ENCODE results near the gene POLG2.
"Not testable (repeated sequence)": the region's sequence is repeated elsewhere in the genome, so short reads cannot be mapped to it uniquely, and the experiment has no call there.

Gene POLG2

DNA sequence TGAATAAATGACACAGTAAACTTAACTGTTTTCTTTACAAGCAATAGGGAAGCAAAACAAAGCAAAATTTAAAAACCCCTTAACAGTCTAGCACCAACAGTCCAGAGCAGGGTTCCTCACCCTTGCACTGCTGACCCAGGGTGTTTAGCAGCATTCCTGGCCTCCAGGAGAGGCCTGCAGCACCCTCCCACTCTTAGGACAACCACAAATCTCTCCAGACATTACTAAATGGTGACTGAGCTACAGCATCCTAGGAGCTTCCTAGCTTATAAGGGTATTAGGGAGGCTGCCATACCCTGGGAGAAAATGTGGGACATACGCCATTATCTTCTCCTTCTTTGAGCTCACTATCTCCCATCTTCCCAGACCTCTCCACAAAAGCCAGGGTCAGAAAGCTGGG, 15.9 kb downstream of the POLG2 start:
- no peak for DNase-seq

DNA sequence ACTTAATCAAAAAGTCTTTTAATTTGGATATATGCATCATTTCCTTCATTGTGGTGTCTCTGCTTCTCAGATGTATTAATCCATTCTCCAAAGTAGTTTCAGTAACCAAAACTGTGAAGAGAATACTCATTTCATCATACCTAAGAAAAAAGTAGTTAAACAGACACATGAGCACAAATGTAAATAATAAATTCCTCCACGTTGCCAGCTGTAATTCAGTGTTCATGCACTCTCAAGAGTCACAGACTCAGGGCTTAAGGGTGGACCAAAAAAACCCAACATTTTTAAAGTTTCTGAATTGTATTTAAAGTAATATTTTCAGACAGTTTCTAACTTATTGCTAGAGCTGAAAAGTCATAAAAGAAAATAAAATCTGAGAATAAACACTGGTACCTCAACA, 19.0 kb downstream of the POLG2 start:
- DNase-seq, result no peak

DNA sequence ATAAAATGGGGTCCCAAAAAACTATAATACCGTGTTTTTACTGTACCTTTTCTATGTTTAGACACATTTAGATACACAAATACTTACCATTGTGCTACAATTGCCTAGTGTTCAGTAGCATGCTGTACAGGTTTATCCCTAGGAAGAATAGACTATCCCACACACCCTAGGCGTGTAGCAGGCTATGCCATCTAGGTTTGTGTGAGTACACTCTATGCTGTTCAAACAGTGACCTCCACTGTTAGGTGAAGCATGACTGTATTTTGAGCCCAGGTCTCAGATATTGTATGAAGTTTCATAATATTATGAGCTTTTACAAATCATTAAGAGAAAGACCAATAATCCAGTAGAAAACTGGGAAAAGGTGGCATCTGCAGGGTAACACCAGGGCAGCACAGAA, 24.3 kb downstream of the POLG2 start:
- DNase-seq, result no peak

DNA sequence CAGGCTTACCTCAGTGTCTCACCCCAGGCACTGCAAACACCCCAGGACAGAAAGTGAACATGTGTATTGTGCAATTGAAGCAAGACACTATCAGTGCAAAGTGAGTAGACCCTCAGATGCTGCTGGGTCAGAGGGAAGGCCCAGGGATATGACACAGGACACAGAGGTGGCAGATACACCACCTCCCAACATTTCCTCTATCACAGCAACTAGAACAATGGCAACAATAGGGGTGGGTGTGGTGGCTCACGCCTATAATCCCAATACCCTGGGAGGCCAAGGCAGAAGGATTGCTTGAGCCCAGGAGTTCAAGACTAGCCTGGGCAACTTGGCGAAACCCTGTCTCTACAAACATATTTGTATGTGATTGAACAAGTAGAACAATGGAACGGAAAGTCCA, 25.4 kb downstream of the POLG2 start:
- DNase-seq, result no peak

DNA sequence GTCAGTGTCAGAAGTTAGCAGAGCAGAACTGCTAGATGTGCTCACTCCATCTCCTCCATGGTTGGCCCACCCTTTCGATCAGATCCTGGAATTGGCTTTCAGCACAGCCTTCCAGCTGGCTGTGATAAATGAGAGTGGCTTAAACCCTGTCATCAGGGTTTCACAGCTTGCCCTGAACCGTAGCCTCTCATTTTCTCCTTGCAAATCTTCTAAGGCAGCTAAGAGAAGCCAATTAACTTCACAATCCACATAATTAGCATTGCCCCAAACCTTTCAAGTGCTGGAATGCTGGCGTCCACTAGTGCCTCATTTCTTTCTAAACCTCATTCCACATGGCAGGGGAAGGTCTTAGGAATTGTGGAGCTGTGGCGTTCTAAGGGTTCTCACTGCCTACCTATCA, 26.2 kb downstream of the POLG2 start:
- no peak for DNase-seq

DNA sequence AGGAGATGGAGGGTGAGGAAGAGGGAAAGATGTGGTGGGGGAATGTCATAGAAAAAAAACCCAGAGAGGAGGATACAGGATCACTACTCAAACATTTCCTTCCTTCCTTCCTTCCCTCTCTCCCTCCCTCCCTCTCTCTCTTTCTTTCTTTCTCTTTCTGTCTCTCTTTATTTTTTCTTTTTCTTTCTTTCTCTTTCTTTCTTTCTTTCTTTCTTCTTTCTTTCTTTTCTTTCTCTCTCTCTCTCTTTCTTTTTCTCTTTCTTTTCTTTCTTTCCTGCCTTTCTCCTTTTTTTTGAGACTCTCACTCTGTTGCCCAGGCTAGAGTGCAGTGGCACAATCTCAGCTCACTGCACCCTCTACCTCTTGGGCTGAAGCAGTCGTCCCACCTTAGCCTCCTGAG, 30.0 kb downstream of the POLG2 start:
- DNase-seq, result not testable (repeated sequence)

DNA sequence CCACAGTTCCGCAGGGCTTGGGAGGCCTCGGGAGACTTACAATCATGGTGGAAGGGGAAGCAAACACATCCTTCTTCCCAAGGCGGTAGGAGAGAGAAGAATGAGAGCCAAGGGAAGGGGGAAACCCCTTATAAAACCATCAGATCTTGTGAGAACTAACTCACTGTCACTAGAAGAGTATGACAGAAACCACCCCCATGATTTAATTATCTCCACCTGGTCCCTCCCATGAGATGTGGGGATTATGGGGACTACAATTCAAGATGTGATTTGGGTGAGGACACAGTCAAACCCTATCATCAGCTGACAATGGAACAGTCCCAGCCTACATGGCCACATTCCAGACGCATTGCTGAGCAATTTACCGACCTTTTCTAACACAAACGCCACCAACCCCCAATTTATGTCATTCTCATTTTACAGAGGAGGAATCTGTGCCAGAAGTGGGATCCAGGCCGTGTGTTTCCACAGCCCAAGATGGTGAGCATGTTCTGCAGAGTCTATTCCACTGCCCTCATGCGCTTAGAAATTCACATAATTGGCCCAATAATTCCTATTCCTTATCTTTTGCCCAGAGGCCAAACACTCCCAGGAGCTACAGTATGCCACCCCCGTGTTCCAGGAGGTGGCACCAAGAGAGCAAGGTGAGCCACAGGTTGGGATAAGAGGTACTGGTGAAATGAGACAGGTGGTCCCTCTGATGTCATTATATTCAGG, 30.7 kb downstream of the POLG2 start:
- DNase-seq, result no peak

DNA sequence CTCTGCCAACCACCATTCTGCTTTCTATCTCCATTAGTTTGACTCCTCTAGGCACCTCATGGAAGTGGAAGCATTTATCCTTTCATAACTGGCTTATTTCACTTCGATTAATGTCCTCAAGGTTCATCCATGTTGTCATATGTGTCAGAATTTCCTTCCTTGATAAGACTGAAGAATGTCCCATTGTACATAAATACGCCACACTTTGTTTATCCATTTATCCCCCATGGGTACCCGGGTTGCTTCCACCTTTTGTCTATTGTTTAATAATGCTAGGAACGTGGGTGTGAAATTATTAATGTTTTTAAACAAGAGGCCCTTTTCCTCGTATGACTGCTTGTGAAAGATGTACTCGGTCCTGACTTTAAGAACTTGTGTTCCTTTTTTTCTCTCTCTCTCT, 35.1 kb downstream of the POLG2 start:
- DNase-seq, result no peak

DNA sequence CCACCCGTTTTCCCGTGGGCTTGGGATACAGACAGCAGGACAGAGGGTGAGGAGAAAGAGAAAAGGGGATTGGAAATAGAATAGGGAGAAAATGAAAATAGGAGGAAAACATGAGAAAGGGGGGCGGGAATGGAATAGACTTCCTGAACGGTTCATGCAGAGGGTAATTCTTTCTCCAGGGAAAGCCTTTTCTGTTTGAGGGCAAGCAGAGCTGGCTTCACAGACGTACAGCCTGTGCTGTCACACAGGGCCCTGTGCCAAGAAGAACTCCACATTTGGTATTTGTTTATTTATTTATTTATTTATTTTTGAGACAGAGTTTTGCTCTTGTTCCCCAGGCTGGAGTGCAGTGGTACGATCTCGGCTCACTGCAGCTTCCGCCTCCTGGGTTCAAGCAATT, 35.9 kb downstream of the POLG2 start:
- DNase-seq, result no peak

DNA sequence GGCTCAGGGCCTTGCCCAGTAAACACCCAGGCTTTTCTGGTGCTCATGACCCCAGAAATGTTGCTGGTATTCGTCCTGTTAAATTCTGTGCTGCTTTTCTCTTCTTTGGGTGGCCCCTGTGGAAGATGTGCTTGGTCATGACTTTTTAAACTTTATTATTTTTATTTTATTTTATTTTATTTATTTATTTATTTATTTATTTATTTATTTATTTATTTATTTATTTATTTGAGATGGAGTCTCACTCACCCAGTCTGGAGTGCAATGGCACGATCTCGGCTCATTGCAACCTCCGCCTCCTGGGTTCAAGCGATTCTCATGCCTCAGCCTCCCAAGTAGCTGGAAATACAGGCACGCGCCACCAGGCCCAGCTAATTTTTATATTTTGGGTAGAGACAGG, 37.0 kb downstream of the POLG2 start:
- DNase-seq, result not testable (repeated sequence)

DNA sequence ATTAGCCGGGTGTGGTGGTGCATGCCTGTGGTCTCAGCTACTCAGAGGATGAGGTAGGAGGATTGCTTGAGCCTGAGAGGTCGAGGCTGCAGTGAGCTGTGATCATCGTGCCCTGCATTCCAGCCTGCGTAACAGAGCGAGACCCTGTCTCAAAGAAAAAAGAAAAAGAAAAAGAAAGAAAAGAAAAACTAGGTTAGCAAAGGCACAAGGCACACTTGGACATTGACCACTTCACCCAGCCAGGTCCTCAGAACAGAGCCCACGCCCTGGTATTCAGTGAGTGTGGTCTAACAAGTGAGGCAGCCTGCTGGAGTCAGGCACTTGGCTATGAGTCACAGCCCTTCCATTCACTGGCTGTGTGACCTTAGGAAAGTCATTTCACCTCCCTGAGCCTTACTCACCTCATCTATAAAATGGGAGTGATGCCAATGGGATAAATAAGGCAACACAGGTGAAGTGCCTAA, 37.5 kb downstream of the POLG2 start:
- no peak for DNase-seq

DNA sequence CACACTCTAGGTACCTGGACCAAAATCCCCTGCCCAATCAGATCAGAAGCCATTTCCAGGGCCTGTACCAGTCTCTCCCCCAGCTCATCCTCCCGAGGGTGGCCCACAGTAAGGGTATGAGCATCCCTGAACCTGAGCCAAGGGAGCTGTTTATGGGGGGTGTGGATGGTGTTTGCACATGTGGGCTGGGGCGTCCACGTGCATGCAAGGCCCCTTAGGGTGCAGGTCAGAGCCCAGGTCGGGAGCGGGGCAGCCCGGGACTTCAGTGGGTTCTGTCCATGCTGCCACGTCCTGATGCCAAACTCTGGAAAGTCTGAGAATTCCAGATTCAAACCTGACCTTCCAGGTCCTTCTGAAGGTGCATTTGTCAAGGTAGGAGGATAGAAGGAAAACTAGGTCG, 38.1 kb downstream of the POLG2 start:
- DNase-seq, result no peak

DNA sequence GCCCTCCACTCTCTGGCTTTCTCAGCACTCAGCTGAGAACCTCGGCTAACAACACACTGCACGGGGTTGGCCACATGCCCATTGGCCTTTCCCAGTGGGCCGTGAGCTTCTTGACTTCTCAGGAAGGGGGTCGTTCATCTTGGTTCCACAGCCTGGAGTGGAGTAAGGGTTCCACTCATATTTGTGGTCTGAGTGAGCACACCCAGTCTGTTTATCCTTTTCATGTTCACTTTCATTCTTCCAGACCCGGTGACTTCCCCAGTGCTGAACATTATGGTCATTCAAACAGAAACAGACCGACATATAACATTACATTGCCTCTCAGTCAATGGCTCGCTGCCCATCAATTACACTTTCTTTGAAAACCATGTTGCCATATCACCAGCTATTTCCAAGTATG, 39.7 kb downstream of the POLG2 start:
- DNase-seq, result no peak

DNA sequence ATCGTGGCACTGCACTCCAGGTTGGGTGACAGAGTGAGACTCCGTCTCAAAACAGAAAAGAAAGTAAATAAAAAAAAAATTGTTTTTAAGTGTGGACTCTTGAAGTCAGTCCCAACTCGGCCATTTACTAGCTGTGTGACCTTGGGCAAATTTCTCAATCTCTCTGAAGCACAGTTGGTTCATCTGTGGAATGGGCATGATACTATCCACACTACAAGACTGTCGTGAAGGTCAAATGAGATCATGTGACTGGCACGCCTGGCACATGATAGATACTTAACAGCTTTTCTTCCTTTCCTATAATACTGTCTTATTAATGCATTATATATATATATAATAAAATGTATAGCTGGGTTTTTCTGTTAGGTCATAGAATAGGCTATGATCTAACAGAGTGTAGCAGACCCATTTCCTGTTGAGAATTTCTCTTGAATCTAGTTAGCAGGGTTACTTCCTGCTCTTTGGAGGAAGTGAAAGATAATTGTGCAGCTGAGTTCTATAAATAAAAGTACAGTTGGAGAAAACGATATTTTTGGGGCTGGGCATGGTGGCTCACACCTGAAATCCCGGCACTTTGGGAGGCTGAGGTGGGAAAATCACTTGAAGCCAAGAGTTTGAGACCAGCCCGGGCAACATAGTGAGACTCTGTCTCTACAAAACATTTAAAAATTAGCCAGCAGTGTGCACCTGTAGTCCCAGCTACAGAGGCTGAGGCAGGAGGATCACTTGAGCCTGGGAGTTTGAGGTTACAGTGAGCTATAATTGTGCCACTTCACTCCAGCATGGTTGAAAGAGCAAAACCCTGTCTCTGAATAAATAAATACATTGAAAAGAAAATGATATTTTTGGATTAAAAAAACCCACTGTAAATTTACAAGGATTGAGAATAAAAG, 40.6 kb downstream of the POLG2 start:
- DNase-seq, result peak; percentile 23

DNA sequence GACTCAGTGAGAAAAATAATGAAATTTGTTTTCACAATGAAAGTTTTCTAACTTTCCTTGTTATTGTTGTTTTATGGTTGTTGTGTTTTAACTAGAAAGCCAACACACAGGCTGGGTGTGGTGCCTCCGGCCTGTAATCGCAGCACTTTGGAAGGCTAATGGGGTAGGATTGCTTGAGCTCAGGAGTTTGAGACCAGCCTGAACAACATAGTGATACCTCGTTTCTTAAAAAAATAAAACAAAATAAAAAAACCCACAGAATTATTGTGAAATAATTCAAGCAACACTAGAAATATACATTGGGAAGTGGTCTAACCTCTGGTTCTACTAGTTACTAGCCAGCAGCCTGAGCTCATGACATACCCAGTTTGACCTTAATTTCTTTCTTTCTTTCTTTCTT, 47.3 kb downstream of the POLG2 start:
- DNase-seq, result no peak

DNA sequence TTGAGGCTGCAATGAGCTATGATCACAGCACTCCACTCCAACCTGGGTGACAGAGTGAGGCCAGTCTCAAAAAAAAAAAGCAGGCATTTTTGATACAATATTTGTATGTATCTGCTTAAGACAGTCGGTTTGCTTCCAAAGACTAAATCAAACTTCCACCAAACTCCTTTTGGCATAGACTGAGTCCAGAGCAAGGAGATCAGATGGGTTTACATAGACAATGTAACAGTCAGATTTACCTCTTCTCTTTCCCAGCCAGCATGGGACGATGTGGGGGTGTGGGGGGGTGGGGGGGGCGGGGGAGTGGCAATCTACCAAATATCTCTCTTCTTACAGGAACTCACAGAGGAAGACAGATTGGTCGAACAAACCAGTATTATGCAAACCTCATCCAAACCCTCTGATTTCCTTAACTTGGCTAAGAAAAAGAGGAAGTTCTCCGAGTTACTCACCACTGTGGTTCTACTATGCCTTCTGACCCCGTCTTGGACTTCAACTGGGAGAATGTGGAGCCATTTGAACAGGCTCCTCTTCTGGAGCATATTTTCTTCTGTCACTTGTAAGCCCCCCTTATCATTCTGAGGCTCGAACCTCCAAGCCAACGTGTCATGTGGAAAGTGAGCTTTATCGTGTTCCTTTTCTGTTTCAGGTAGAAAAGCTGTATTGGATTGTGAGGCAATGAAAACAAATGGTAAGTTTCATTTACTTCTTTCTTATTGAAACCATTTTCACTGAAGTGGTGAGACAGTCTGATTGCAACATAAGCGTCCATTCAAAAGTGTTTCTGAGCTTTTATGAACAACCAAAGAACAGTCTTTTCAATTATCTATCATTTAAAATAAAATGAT, 48.0 kb downstream of the POLG2 start, which contains the start of gene MILR1:
TSS of gene MILR1 (plus strand) at position 451 of the 848 bp plus-strand sequence. CDS start at position 505, 54 bp downstream.
- peak; percentile 19 for DNase-seq

DNA sequence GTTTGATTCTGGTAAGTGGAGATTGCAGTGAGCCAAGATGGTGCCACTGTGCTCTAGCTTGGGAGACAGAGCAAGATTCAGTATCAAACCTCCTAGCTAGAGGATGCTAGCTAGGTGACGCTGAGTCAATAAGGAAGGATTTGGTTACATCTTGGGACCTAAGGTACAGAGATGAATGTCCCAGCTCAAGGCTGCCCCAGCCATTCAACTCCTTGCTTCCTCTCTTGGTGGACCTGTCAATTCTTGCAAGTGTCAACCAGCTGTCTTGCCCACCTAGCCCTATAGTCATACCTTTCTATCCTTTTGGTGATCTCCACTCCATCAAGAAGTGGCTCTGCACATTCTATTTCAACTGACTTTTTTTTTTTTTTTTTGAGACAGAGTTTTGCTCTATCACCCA, 49.3 kb downstream of the POLG2 start:
- DNase-seq, result no peak

DNA sequence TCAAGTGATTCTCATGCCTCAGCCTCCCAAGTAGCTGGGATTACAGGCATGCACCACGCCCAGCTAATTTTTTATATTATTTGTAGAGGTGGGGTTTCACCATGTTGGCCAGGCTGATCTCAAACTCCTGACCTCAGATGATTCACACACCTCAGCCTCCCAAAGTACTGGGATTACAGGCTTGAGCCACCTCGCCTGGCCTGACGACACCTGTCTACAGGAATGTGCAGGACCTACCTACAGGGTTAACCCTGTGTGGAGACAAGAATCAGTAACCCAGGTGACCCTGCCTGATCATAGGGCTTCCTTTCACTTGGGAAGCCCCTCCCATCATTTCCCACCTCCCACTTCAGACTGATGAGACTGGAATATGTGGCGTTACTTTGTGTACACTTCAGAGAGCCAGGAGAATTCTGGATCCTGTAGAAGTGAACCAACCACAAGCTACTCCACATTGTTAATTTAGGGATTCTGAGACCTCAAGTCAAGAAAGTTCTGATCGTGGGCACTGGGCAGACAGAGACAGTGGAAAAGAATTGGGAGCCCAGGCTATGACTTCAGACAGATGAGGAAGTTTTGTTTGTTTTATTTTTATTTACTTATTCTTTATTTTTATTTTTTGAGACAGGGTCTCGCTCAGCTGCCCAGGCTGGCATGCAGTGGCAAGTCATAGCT, 53.6 kb downstream of the POLG2 start:
- DNase-seq, result no peak

DNA sequence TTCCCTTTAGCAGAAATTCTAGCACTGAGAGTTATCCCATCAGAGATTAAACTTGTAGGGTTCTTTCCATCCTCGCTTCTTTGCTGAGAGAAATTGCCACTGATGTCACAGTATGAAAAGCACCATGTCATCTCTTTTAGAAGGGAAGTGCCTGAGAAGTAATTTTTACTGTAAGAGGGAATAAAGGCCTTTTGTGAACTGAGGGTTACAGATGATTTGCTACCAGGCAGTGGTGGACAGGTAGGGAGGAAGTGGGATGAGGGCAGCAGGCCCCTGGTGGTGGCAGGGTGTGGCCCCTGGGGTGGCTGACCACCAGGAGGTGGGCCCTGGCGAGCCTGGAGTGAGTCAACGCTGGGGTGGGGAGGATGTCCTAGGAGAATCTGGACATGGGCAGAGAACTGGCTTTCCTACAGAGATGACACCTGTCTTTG, 54.3 kb downstream of the POLG2 start:
- peak; percentile 9 for DNase-seq

DNA sequence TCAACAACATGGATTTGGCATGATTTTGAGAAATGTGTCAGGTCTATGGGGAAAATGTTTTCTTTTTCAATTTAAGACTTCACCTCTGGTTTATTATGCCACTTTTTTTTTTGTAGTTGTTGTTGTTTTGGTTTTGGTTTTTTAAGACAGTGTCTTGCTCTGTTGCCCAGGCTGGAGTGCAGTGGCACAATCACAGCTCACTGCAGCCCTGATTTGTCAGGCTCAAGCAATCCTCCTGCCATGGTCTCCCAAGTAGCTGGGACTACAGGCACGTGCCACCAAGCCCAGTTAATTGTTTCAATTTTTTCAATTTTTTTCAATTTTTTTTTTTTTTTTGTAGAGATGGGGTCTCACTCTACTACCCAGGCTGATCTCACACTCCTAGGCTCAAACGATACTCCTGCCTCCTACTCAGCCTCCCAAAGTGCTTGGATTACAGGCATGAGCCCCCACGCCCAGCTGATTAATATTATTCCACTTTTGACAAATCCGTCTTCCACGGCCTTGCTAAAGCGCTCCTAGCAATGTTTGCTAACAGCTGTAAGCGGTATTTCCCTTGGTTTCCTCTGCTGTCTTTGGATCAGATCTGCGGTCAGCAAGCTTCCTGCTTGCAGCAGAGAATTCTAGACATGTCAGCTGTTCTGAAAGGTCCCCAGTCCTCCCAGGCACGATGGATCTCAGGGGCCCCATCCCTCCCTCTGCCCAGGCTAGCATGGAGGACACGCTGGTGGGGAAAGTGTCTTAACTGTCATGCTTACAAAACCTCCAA, 54.9 kb downstream of the POLG2 start:
- DNase-seq, result peak; percentile 46

DNA sequence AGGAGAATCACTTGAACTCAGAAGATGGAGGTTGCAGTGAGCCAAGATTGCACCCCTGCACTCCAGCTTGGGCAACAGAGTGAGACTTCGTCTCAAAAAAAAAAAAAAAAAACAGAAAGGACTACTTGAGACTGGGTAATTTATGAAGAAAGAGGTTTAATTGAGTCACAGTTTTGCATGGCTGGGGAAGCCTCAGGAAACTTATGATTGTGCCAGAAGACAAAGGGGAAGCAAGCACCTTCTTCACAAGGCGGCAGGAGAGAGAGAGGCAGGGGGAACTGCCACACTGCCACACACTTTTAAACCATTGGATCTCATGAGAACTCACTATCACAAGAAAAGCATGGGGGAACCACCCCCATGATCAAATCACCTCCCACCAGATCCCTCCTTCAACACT, 56.9 kb downstream of the POLG2 start:
- no peak for DNase-seq

DNA sequence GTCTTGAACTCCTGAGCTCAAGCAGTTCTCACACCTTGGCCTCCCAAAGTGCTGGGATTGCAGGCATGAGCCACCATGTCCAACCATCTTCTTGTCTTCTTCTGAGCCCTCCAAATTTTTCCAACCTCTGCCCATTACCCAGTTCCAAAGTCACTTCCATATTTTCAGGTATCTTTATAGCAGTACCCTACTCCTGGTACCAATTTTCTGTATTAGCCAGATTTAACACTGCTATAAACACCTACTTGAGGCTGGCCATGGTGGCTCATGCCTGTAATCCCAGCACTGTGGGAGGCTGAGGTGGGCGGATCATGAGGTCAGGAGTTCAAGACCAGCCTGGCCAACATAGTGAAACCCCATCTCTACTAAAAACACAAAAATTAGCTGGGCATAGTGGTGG, 57.3 kb downstream of the POLG2 start:
- DNase-seq, result not testable (repeated sequence)

Data from CD4-positive, alpha-beta T cell treated with Interleukin-12 subunit alpha and Interleukin-12 subunit beta, for 1 hour (primary cell).